CD4-positive, alpha-beta T cell treated with Interleukin-4 for 1 hour (primary cell): ENCODE measurements around the gene ZNF512B.

Source experiments
- DNase-seq, 2 donors: peaks; one replicate each; pipeline ENCODE4 v3.0.0-alpha.2; 2020 to 2022

Gene ZNF512B

GRCh38 chr20:63947638-63948456 lies 21.9 kb downstream of the ZNF512B start:
- DNase-seq = peak in 1 of 2 donors; percentile 24

DNA sequence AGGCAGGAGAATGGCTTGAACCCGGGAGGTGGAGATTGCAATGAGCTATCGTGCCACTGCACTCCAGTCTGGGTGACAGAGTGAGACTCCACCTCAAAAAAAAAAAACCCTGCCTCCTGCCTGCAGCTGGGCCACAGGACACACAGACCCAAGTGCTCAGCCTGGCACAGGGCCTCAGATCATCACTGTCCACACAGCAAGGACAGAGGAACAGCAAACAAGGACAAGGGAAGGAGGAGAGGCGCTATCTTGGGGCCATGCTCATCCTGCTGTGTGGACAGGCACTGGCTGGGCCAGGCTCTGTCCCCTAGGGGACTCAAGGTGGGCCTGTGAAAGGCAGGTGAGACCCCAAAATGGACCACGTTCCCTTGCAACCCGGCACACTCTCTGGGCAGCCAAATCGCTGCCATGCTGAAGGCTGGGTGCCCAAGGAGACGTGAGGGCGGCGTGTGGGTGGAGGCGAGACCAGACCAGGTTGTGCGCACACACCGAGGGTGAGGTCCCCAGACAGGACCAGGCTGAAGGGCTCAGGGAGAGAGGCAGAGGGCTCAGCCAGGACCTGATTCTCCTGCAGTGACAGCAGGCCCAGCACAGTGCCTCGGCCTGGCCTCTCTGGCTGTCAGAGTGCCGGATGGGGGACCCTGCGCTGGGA lies 22.6 kb downstream of the ZNF512B start:
- no peak for DNase-seq

DNA sequence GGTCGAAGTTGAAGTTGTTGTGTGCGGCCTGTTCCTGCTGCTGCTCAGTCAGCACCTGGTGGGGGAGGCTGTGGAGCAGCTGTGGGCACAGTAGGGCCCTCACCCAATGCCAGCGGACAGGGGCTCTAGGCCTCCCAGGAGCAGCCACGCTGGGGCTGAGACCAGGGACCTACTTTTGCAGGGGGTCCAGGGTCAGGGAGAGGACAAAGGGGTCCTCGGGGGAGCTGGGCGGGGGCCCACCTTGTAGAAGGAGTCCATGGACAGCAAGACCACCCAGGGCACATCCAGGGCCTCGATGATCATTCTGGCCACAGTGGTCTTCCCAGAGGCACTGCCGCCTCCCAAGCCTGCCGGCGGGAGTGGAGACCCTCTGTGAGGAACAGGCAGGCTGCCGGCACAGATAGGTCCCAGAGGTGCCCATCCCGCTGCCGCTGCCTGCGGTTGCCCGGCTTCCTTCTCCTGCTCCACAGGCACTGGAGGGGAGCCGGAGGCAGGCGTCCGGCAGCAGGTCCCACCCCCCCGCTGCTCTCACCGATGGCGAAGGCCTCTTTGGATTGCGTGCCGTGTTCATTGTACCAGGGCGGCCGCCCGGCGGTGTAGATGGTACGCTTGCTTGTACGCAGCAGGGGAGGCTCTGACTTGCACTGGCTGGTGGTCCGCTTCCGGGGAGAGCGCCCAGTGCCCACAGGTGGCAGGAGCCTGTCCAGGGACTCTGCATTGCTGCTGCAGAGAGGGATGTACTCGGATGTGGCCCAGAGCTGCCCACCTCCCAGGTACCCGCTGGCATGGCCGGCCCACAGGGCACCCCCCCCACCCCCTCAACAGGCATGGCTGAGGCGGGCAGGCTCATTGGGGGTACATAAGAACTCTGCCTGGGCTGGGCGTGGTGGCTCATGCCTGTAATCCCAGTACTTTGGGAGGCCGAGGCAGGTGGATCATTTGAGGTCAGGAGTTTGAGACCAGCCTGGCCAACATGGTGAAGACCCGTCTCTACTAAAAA lies 23.5 kb downstream of the ZNF512B start:
- DNase-seq = no peak

DNA sequence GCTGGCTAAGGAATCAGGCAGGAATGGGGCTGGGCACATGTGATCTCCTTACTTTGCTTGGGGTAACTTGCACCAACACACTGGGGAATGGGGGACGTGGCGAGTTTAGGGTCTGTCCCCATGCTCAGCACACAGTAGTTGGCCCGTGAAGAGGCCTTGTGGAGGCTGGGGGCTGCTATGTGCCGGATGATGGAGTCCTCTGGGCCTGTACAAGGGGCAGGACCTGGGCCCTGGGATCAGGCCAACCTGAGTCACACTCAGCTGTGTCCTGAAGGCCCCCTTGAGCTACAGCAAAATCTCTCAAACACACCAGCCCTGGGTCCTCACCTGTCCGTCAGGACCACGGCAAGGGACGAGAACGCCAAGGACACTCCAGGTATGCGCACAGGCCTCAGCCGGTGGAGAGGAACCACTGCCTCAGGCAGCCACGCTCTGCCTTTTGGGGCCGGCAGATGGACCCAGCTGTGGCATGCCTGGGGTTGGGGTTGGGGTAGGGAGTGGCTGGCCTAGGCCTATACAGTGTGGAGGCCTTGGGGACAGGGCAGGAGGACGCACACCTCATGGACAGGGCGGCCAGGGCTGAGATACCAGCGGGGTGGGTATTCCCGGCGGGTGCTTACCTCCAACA lies 24.6 kb downstream of the ZNF512B start:
- DNase-seq = no peak

- DNase-seq = no peak
Measured at GRCh38 chr20:63944078-63944941, 25.4 kb downstream of the ZNF512B start.

DNA sequence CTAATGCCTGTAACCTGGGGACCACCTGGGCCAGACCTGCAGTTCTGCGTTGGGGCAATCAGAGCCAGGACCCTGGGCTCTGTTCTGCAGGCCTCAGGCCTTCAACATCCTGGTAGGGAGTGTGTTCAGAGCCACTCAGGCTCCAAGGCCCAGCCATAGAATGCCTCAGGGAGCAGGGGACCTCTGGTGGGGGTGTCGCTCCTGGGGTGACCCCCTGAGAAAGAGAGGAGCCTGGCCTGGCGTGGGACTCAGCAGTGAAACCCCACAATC lies 26.0 kb downstream of the ZNF512B start:
- DNase-seq = no peak

DNA sequence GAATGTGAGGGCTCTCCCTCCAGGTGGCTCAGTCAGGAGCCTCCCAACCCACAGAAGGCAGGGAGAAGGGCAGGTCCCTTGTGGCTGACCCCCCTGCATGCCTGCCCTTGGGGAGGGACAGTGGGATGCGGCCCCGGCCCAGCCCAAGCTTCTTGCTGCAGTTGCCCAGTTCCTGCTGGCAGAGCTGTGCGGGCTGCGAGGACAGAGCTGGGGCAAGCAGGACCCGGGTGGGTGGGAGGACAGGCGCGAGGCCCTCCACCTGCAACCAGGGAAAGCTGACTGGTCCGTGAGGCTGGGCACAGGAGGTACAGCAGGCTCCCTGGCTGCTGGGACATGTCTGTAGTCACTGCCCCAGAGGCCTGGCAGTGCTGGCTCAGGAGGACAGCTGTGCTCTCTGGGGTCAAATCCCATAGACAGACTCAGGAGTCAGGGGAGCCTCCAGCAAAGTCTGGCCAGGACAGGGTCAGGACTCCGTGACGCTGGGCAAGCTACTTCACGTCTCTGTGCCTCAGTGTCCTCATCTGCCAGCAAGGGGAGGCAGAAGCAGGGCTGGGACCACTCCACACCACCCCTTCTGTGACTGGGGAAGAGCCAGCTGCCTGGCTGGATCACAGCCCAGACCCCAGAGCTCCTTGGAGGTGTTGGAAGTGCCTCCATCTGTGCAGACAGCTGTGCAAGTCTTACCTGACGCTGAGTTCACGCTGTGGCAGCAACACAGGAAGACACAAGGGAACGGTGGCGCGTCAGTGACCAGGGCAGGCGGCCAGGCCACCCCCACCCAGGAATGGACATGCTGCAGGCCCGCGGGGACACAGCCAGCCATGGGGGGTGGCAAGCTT lies 26.5 kb downstream of the ZNF512B start:
- no peak for DNase-seq

DNA sequence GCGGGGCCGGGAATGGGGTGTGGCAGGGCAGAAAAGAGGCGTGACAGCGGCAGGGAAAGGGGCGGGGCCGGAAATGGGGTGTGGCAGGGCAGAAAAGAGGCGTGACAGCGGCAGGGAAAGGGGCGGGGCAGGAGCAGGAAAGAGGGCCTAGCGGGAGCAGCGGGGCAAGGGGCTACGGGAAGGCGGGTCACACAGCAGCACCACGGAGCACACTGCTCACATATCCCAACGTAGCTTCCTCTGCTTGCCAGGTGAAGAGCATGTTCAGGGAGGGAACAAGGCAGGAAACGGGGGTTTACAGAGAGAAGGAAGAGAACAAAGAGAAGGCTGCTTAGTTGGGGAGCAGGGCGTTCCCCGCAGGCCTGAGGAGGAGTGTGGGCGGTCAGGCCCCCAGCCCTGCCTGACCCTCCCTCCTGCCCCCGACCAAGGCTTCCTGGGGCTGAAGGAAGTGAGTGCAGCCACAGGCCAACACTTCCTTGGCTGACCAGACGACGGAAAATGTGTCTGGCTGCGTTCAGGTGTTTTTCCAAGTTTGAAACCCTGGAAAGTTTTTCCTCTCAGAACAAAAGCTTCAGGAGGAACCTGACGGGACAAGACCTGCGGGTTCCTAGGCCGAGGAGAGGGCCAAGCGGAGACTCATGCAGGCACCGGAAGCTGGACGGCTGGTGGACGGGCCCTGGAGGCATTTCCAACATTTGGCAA lies 27.3 kb downstream of the ZNF512B start:
- peak in 1 of 2 donors; percentile 45 for DNase-seq

DNA sequence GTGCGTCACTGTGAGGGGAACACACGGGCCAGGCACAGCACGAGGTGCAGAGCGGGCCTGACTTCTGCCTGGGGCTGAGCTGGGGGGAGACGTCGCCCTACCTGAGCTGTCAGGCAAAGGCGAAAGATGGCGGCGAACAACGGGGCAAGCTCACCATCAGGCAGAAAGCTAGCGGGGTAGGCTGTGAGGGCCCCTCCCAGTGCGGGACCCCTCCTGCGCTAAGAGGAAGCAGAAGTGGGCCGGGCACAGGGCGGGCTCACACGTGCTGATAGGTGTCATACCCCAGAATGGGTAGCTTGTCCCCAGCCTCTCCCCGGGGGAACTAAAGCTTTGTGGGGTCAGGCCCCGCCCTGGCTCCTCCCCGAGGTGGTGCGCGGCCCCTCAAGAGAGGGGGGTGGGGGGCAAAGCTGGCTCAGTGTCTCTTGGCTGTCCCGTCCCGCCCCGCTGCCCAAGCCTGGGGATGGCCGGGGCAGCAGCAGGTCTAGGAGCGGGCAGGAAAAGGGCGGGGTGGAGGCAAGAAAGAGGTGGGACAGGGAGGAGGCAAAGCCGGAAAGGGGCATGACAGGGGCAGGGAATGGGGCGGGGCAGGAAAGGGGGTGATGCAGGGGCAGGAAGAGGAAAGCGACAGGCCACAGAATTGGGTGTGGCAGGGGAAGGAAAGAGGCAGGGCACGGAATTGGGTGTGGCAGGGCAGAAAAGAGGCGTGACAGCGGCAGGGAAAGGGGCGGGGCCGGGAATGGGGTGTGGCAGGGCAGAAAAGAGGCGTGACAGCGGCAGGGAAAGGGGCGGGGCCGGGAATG lies 28.2 kb downstream of the ZNF512B start:
- DNase-seq = peak; percentile 87 to 88

GRCh38 chr20:63940472-63941266 lies 29.1 kb downstream of the ZNF512B start:
- no peak for DNase-seq

GRCh38 chr20:63940071-63940471 lies 29.7 kb downstream of the ZNF512B start:
- DNase-seq = no peak

GRCh38 chr20:63939061-63939935 lies 30.4 kb downstream of the ZNF512B start:
- DNase-seq = no peak

DNA sequence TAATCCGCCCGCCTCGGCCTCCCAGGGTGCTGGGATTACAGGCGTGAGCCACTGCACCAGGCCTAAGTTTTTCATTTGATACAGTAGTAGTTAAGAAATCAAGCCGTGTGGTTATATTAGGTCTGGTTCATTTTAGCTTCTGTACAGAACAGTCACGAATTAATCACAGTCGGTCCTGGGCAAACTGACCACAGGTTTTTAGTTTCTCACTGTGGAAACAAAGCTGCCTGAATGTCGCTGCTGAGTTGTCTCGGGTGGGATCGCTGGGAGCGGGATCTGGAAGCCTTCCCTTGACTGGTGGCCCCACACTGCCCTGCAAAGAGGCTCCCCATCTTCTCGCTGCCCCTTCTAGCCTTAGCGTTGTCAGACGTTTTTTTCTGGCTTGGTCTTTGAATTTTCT lies 32.1 kb downstream of the ZNF512B start:
- DNase-seq = no peak

- DNase-seq = no peak
Measured at GRCh38 chr20:63935447-63935846, 34.3 kb downstream of the ZNF512B start.

- no peak for DNase-seq
Measured at GRCh38 chr20:63934271-63935068, 35.3 kb downstream of the ZNF512B start.

- DNase-seq = no peak
Measured at GRCh38 chr20:63933646-63934045, 36.1 kb downstream of the ZNF512B start.
